Skeletal muscle tissue (tissue), 4 donors: ENCODE measurements around the gene STYXL2. TPM values are rescaled to one million over a fixed set of nuclear protein-coding genes. Genes with fewer than 3 reads are reported as not detected.

ENCODE experiments used
- H3K27ac ChIP-seq: one replicate; pipeline ENCODE4 v1.7.0; 2013; ENCODE audit warnings: mild to moderate bottlenecking, low read depth, low read length, inconsistent platforms
- H3K27me3 ChIP-seq, 3 donors: one replicate each; pipeline ENCODE4 v1.7.0; 2013; ENCODE audit warnings: low read length in 3 of 3; ENCODE audit not compliant: control insufficient read depth in 3 of 3, insufficient read depth in 3 of 3
- H3K36me3 ChIP-seq, 3 donors: one replicate each; pipeline ENCODE4 v1.7.0; 2013; ENCODE audit warnings: low read length in 3 of 3; ENCODE audit not compliant: control insufficient read depth in 3 of 3, insufficient read depth in 3 of 3
- H3K4me1 ChIP-seq, 3 donors: one replicate each; pipeline ENCODE4 v1.7.0; 2013; ENCODE audit warnings: low read length in 3 of 3, mild to moderate bottlenecking in 3 of 3; ENCODE audit not compliant: control insufficient read depth in 3 of 3, insufficient read depth in 3 of 3
- H3K4me3 ChIP-seq, 3 donors: one replicate each; pipeline ENCODE4 v1.7.0; 2013; ENCODE audit warnings: low read length in 3 of 3
- H3K9ac ChIP-seq, 3 donors: one replicate each; pipeline ENCODE4 v1.7.0; 2013; ENCODE audit warnings: low read length in 3 of 3, mild to moderate bottlenecking in 3 of 3, moderate library complexity in 2 of 3, low read depth in 1 of 3
- H3K9me3 ChIP-seq, 3 donors: one replicate each; pipeline ENCODE4 v1.7.0; 2013; ENCODE audit warnings: low read length in 3 of 3; ENCODE audit not compliant: control insufficient read depth in 3 of 3
- total RNA-seq: library from RNA; depleted of rRNA; stranded (reverse); fragments of >200 nt; gene quantifications from one replicate; pipeline ENCODE4 v1.2.3, GENCODE V29; 2014
- donor health status: Osteomylitis.

Gene STYXL2
- total RNA-seq = 99.7 TPM

DNA sequence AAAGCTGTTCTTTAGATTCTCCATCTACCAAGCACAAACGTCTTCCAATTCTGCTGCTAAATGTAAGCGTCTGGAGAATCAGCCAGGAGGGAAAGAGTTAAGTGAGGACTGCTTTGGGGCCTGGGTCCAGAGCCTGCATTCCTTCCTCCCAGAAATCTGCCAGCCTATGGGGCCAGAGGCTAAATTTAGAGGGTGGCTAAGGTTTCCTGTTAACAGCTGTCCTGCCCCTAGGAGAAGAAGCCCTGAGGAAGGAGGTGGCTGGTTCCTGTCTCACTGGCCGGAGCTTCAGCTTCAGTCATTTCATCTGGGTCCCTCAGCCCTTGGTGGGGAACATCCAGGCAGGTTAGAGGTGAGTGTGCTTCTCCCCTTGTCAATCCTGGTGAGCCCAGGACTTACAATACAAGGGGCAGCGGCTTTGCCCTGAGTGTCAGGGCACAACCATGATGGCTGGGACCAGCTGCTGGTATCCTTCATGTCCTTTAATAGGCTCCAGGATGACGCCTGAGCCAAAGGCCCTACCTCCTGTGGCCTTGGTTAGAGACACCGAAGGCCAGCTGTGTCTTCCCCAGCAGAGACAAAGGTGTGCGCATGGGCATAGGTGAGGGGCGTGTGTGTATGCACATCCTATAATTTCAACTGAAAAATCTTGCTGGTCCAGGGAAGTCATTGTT lies at the start of gene STYXL2:
Gene STYXL2, plus strand, starts transcription at position 230 of the 671 bp plus-strand sequence. CDS start 775 bp downstream, outside the sequence.
- peaks cover 6 to 7% (median 7%) of the 10 kb centered on the region in 3 donors for H3K36me3 ChIP-seq
- no peaks in the 10 kb centered on the region for H3K9me3 ChIP-seq
- peak within 1 kb of the TSS; percentile 88 to 90 (median 90) for H3K4me3 ChIP-seq
- H3K27me3 ChIP-seq = no peaks in the 10 kb centered on the region
- peak within 1 kb of the TSS; percentile 98 for H3K27ac ChIP-seq
- H3K9ac ChIP-seq = peak within 1 kb of the TSS; percentile 87 to 98 (median 93)
- H3K4me1 ChIP-seq = peaks cover 18 to 35% (median 27%) of the 10 kb centered on the region in 3 donors

DNA sequence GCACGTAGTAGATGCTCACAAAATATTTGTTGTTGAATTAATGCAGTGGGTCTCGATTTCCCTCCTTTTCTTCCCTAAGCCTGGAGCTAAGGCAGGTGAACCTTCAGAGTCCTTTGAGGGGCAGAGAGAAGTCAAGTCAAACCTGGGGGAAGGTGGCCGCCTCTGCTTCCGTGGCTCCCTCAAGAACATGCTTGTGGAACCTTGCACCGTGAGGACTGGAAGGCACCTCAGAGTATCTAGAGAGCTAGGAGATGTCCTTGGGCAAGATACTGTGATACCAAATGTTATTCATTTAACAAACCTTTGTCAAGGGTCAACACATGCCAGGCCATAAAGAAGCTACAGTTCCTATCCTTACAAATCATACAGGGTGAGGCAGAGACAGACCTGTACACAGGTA lies 42.0 kb upstream of the STYXL2 start:
- no peak overlapping the region for H3K9ac ChIP-seq
- peaks cover 0 to 4% (median 4%) of the 10 kb centered on the region in 3 donors for H3K27me3 ChIP-seq
- peaks cover 0 to 4% (median 0%) of the 10 kb centered on the region in 3 donors for H3K4me1 ChIP-seq
- no peak overlapping the region for H3K4me3 ChIP-seq
- H3K27ac ChIP-seq = no peak overlapping the region
- H3K36me3 ChIP-seq = peaks cover 0 to 4% (median 0%) of the 10 kb centered on the region in 3 donors
- no peaks in the 10 kb centered on the region for H3K9me3 ChIP-seq

DNA sequence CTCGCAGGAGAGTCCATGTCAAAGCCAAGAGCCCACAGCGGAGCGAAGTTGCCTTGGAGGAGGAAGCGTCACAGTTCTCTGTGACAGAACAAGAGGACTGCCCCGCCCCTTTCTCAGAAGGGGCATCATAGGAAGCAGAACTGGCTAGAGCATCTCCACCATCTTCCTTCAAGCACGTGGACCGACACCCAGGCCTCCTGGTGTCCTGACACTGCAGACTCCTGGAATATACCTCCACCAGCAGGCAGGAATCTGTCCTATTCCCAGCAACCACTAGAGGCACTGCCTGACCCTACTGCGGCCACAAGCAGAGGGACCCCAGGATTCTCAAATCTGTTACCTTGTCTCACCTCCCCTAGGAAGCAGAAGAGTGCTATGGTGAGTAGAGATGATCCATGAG lies 41.5 kb upstream of the STYXL2 start:
- Histone ChIP-seq H3K27me3 (peaks cover 0 to 4% (median 3%) of the 10 kb centered on the region in 3 donors), H3K9me3 (no peaks in the 10 kb centered on the region), H3K4me3 (no peak overlapping the region), H3K27ac (no peak overlapping the region), H3K9ac (no peak overlapping the region), H3K4me1 (peaks cover 0 to 9% (median under 1%) of the 10 kb centered on the region in 3 donors), H3K36me3 (peaks cover 0 to 4% (median 0%) of the 10 kb centered on the region in 3 donors)

DNA sequence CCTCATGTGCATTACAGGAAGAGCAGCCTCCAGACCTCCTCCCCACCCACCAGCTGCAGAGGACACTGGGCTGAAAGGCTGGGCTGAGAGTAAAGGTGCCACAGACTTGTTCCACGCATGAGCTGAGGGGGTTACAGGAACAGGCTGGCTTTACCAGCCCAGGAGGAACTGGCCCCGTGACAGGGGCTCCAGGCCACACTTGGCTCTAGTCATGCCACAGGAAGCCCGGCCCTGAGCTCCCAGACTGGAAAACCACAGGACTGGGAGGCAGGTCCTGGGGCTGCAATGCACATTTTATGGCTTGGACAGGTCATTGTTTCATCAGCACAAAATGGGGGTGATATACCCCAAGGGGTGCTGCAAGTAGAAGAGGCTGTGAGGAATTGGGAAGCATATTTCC lies 39.3 kb upstream of the STYXL2 start:
- Histone ChIP-seq H3K9me3 (no peaks in the 10 kb centered on the region), H3K27ac (no peak overlapping the region), H3K36me3 (peaks cover 0 to 4% (median 0%) of the 10 kb centered on the region in 3 donors), H3K27me3 (peaks cover 0 to 4% (median 0%) of the 10 kb centered on the region in 3 donors), H3K4me1 (peaks cover 3 to 18% (median 6%) of the 10 kb centered on the region in 3 donors), H3K4me3 (no peak overlapping the region), H3K9ac (no peak overlapping the region)

DNA sequence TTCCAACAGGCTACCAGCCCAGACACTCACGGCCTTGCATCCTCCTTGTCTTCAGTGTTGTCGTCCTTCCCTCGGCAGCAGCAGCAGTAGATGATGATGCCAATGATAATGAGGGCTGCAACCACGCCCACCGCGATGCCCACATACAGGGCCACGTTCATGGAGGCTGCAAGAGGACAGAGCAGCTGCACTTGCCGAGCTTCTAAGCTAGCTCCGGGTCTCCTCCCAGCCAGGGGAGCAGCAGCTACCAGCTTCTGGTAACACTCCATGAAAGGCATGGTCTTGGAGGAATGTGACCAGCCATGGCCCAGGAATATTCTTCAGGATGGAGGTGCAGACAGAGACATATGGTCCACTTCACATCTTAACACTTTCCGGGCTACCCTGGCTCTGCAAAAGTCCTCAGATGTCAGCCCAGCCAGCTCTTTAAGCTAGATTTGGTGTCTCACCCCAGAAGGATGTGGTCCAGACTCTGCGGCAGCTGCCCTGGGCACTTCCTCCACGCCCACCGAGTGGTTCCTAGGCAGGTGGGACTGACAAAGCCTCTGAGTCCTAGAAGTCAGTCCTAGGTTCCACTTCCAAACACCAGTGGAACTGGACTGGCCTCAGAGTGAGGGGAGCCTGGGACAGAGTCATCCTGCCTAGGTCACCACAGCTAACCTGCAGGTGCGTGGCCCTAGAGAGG lies 38.8 kb upstream of the STYXL2 start:
- Histone ChIP-seq H3K27me3 (peaks cover 0 to 4% (median 0%) of the 10 kb centered on the region in 3 donors), H3K27ac (no peak overlapping the region), H3K4me1 (peaks cover 3 to 18% (median 6%) of the 10 kb centered on the region in 3 donors), H3K9ac (no peak overlapping the region), H3K36me3 (peaks cover 0 to 4% (median 0%) of the 10 kb centered on the region in 3 donors), H3K4me3 (no peak overlapping the region), H3K9me3 (no peaks in the 10 kb centered on the region)

DNA sequence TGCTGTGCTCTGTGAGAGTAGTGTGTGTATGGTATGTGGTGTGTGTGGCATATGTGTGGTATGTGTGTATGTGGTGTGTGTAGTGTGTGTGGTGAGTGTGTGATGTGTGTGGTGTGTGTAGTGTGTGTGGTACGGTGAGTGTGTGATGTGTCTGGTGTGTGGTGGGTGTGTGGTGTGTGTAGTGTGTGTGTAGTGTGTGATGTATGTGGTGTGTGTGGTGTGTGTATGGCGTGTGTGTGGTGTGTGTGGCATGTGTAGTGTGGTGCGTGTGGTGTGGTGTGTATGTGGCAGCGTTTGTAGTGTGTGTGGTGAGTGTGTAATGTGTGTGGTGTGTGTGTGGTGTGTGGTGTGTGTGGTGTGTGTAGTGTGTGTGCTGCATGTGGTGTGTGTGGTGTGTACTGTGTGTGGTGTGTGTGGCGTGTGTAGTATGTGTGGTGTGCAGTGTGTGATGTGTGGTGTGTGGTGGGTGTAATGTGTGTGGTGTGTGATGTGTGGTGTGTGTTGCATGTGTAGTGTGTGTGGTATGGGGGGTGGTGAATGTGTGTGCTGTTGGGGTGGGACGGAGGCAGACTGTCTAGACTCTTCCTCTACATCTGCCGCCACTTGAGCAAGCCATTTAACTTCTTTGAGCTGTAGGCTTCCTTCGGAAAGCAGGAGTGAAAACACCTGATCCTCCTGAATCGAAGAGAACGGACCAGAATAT lies 37.2 kb upstream of the STYXL2 start:
- H3K27me3 ChIP-seq = peaks cover 0 to 4% (median 0%) of the 10 kb centered on the region in 3 donors
- no peak overlapping the region for H3K9ac ChIP-seq
- H3K4me1 ChIP-seq = peaks cover 3 to 18% (median 6%) of the 10 kb centered on the region in 3 donors
- peaks cover 0 to 4% (median 0%) of the 10 kb centered on the region in 3 donors for H3K36me3 ChIP-seq
- no peaks in the 10 kb centered on the region for H3K9me3 ChIP-seq
- H3K27ac ChIP-seq = no peak overlapping the region
- no peak overlapping the region for H3K4me3 ChIP-seq

DNA sequence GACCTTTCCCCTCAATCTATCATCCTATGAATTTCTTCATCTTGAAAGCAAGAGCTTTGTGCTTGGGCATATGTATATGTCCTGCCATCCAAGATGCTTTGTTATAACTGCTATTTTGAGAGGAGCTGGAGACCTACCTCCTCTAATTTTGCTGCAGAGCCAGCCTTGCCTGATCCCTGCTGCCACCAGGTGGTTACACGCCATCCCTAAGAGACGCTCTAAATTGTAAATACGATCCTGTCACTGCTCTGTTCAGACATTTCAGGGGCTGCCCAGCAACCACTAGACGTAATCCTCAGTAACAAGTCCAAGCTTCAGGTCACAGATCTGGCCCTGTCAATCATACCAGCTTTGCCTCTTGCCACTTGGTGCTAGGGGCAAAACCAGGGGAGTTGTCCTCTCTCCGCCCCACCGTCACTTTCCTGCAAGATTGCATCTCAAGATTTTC lies 36.6 kb upstream of the STYXL2 start:
- H3K27ac ChIP-seq = no peak overlapping the region
- peaks cover 0 to 4% (median 0%) of the 10 kb centered on the region in 3 donors for H3K36me3 ChIP-seq
- peaks cover 3 to 18% (median 6%) of the 10 kb centered on the region in 3 donors for H3K4me1 ChIP-seq
- H3K9me3 ChIP-seq = no peaks in the 10 kb centered on the region
- H3K4me3 ChIP-seq = no peak overlapping the region
- H3K9ac ChIP-seq = peak overlapping the region in 1 of 3 donors; percentile 16
- H3K27me3 ChIP-seq = peaks cover 0 to 4% (median 0%) of the 10 kb centered on the region in 3 donors

DNA sequence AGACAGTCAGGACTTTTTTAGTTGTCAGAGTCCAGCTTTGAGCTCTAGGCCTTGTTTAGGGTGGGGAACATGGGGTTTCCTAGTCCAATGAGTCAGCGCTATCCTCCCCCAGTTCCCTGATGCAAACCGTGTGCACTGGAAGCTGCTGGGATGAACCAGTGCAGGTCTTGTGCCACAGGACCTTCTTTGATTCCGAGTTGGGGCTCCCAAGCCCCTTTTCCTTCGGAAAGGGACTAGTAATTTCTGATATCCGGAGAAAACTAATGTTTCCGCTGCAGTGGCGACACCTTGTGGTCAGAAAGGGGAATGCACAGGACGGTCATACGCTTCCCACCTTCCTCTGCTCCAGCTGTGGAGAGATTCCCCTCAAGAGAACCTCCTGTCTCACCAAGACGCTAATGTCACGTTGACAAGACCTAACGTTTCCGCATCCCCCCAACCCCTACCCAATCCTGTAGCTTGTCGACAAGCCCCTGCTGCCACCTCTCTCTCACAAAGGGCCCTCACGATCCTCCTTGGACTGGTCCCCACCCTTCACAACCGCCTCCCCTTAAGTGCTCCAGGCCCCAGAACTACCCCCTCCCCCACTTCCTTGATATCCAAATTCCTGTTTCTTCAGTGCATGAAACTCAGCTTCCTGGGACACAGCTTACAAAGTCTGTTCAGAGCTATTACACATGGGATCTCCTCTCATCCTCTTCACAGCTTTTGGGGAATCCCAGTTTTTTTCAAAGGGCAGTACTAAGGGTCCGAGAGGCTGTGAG lies 34.6 kb upstream of the STYXL2 start:
- H3K36me3 ChIP-seq = peaks cover 0 to 4% (median 0%) of the 10 kb centered on the region in 3 donors
- H3K4me1 ChIP-seq = peaks cover 3 to 18% (median 6%) of the 10 kb centered on the region in 3 donors
- peak overlapping the region in 2 of 3 donors; percentile 18 to 48 for H3K9ac ChIP-seq
- H3K27me3 ChIP-seq = peaks cover 0 to 2% (median 0%) of the 10 kb centered on the region in 3 donors
- peak overlapping the region; percentile 18 for H3K27ac ChIP-seq
- H3K9me3 ChIP-seq = no peaks in the 10 kb centered on the region
- H3K4me3 ChIP-seq = peak overlapping the region in 2 of 3 donors; percentile 26 to 55

DNA sequence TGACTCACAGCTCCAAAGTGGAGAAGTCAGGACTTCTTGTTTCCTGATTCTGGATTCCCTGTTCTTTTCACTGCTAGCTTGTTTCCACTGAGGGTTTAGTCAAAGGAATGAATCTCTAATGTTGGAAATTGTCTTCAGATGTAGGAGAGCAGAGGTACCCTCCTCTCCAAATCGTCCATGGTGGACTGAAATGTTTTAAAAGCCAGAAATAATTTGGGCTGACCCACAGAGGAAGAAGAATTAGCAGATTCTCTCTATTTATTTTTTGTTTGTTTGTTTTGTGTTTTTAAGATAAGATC lies 34.1 kb upstream of the STYXL2 start:
- H3K4me3 ChIP-seq = no peak overlapping the region
- no peaks in the 10 kb centered on the region for H3K36me3 ChIP-seq
- H3K9me3 ChIP-seq = no peaks in the 10 kb centered on the region
- H3K4me1 ChIP-seq = peaks cover 3 to 18% (median 6%) of the 10 kb centered on the region in 3 donors
- peaks cover 0 to 1% (median 0%) of the 10 kb centered on the region in 3 donors for H3K27me3 ChIP-seq
- no peak overlapping the region for H3K27ac ChIP-seq
- no peak overlapping the region for H3K9ac ChIP-seq
